ENCODE results near the gene SLC9A1. TPM values are rescaled to one million over a fixed set of nuclear protein-coding genes. Genes with fewer than 3 reads are reported as not detected.

The SLC9A1 gene
- polyA plus RNA-seq, 3 donors = 4.5 to 14.2 (median 4.6) TPM

- no peaks in the 10 kb centered on the region for H3K36me3 Mint-ChIP-seq
Observed at GRCh38 chr1:27049607-27050006, 105.3 kb downstream of the SLC9A1 start.

GRCh38 chr1:27049100-27049499 is 105.8 kb downstream of the SLC9A1 start:
- Histone ChIP-seq H3K27me3 (ENCODE audit: control insufficient read depth in 2 of 2, insufficient read depth in 2 of 2, low read length in 2 of 2) (peaks cover 0 to 5% of the 10 kb centered on the region in 2 donors), H2AFZ (ENCODE audit: insufficient read depth, low read depth, low read length, poor library complexity, severe bottlenecking) (no peak overlapping the region), H3K4me2 (replicated peaks; ENCODE audit: extremely low read depth, low read length, poor library complexity, severe bottlenecking) (no peak overlapping the region), H3K4me1 (ENCODE audit: control insufficient read depth in 1 of 2, insufficient read depth in 2 of 2, low read length in 2 of 2) (peaks cover 8 to 9% of the 10 kb centered on the region in 2 donors), H3K4me3 (replicated peaks in 1 of 3; ENCODE audit: low read depth in 2 of 3, low read length in 3 of 3) (no peak overlapping the region), H3K27ac (ENCODE audit: low read depth in 1 of 2, low read length in 2 of 2) (no peak overlapping the region), H3K9me3 (replicated peaks in 1 of 2; ENCODE audit: control insufficient read depth in 1 of 2, insufficient read depth in 1 of 2, low read length in 2 of 2) (no peaks in the 10 kb centered on the region), H3K36me3 (replicated peaks in 1 of 2; ENCODE audit: control insufficient read depth in 1 of 2, insufficient read depth in 2 of 2, low read length in 2 of 2) (no peaks in the 10 kb centered on the region), H3K79me2 (ENCODE audit: insufficient read depth, low read length) (no peaks in the 10 kb centered on the region), H3K9ac (ENCODE audit: insufficient read depth, low read length, poor library complexity, severe bottlenecking) (no peak overlapping the region), H4K20me1 (ENCODE audit: insufficient read depth, low read length) (no peaks in the 10 kb centered on the region)
- H3K4me1 Mint-ChIP-seq = peaks cover 19% of the 10 kb centered on the region
- intact Hi-C loops (cut with micrococcal nuclease) = loop anchor here in 1 of 2 donors (10.0 kb wide), 2 partner anchors 146 to 246 kb away; no protein-coding TSS in a partner anchor
- no peak overlapping the region for H3K27ac Mint-ChIP-seq
- WGBS (ENCODE audit: insufficient coverage) = no CpG with 5 or more reads among the region's 2 CpGs
- DNase-seq = no peak
- no peak for TF ChIP-seq CTCF (IDR thresholded peaks at IDR 0.05)
- peaks cover 0 to 7% (median 1%) of the 10 kb centered on the region in 7 donors for H3K9me3 Mint-ChIP-seq
- no peak overlapping the region for H3K4me3 Mint-ChIP-seq
- peaks cover 4 to 12% (median 11%) of the 10 kb centered on the region in 3 donors for H3K27me3 Mint-ChIP-seq (ENCODE audit: low read depth in 3 of 3)
- H3K36me3 Mint-ChIP-seq = no peaks in the 10 kb centered on the region

More at GRCh38 chr1:27049607-27050006, 105.3 kb downstream of the SLC9A1 start:
- H2AFZ ChIP-seq (ENCODE audit: insufficient read depth, low read depth, low read length, poor library complexity, severe bottlenecking) = no peak overlapping the region
- no peak overlapping the region for H3K4me2 ChIP-seq (replicated peaks; ENCODE audit: extremely low read depth, low read length, poor library complexity, severe bottlenecking)
- no peak overlapping the region for H3K9ac ChIP-seq (ENCODE audit: insufficient read depth, low read length, poor library complexity, severe bottlenecking)
- TF ChIP-seq CTCF (IDR thresholded peaks at IDR 0.05) = no peak
- H3K9me3 Mint-ChIP-seq = peaks cover 0 to 7% (median 1%) of the 10 kb centered on the region in 7 donors
- peaks cover 16% of the 10 kb centered on the region for H3K4me1 Mint-ChIP-seq
- H3K9me3 ChIP-seq (replicated peaks in 1 of 2; ENCODE audit: control insufficient read depth in 1 of 2, insufficient read depth in 1 of 2, low read length in 2 of 2) = no peaks in the 10 kb centered on the region
- DNase-seq = no peak
- H3K4me3 Mint-ChIP-seq = no peak overlapping the region
- no peaks in the 10 kb centered on the region for H3K79me2 ChIP-seq (ENCODE audit: insufficient read depth, low read length)
- H3K27ac ChIP-seq (ENCODE audit: low read depth in 1 of 2, low read length in 2 of 2) = no peak overlapping the region
- H3K27me3 Mint-ChIP-seq (ENCODE audit: low read depth in 3 of 3) = peaks cover 4 to 12% (median 11%) of the 10 kb centered on the region in 3 donors
- peaks cover 0 to 5% of the 10 kb centered on the region in 2 donors for H3K27me3 ChIP-seq (ENCODE audit: control insufficient read depth in 2 of 2, insufficient read depth in 2 of 2, low read length in 2 of 2)
- H3K36me3 ChIP-seq (replicated peaks in 1 of 2; ENCODE audit: control insufficient read depth in 1 of 2, insufficient read depth in 2 of 2, low read length in 2 of 2) = no peaks in the 10 kb centered on the region
- H4K20me1 ChIP-seq (ENCODE audit: insufficient read depth, low read length) = no peaks in the 10 kb centered on the region
- H3K27ac Mint-ChIP-seq = no peak overlapping the region
- intact Hi-C loops (cut with micrococcal nuclease) = loop anchor here in 1 of 2 donors (10.0 kb wide), 2 partner anchors 145 to 245 kb away; no protein-coding TSS in a partner anchor
- H3K4me1 ChIP-seq (ENCODE audit: control insufficient read depth in 1 of 2, insufficient read depth in 2 of 2, low read length in 2 of 2) = peaks cover 7% of the 10 kb centered on the region in 2 donors
- 20% methylated on average over 1 of the region's 3 CpGs for WGBS (ENCODE audit: insufficient coverage)
- no peak overlapping the region for H3K4me3 ChIP-seq (replicated peaks in 1 of 3; ENCODE audit: low read depth in 2 of 3, low read length in 3 of 3)

Other genes starting within 250 kb of the SLC9A1 start
- not detected for gene NR0B2, start 241.2 kb downstream of the SLC9A1 start, polyA plus RNA-seq
- 10 to 100 TPM; 28.3 to 58.3 (median 47.4) TPM for gene NUDC, start 233.4 kb downstream of the SLC9A1 start, polyA plus RNA-seq
- gene KDF1, start 194.7 kb downstream of the SLC9A1 start, polyA plus RNA-seq = not detected
- 1 to 10 TPM in 1 of 3 donors, under 1 TPM in 2; 0.55 to 2.8 (median 0.92) TPM for gene TRNP1, start 161.4 kb downstream of the SLC9A1 start, polyA plus RNA-seq
- gene TENT5B, start 142.3 kb downstream of the SLC9A1 start, polyA plus RNA-seq = 1 to 10 TPM in 1 of 3 donors, under 1 TPM in 2; 0.27 to 1.1 (median 0.58) TPM
- 10 to 100 TPM in 1 of 3 donors, 1 to 10 TPM in 2; 2.1 to 26.6 (median 4.3) TPM for gene WDTC1, start 79.5 kb upstream of the SLC9A1 start, polyA plus RNA-seq
- gene TMEM222, start 167.0 kb upstream of the SLC9A1 start, polyA plus RNA-seq = 10 to 100 TPM; 23.2 to 29.0 (median 24.6) TPM
- 10 to 100 TPM; 26.9 to 95.8 (median 44.6) TPM for gene SYTL1, start 186.9 kb upstream of the SLC9A1 start, polyA plus RNA-seq
- gene MAP3K6, start 211.8 kb upstream of the SLC9A1 start, polyA plus RNA-seq = 10 to 100 TPM in 1 of 3 donors, 1 to 10 TPM in 2; 3.2 to 14.8 (median 6.7) TPM
- gene FCN3, start 219.7 kb upstream of the SLC9A1 start, polyA plus RNA-seq = not detected
- not detected for gene CD164L2, start 228.2 kb upstream of the SLC9A1 start, polyA plus RNA-seq
- 1 to 10 TPM in 1 of 3 donors, under 1 TPM in 1, not detected in 1; 0.26 to 2.7 TPM for gene GPR3, start 237.5 kb upstream of the SLC9A1 start, polyA plus RNA-seq